ENCODE results near the gene KLHL40.

KLHL40 gene

DNA sequence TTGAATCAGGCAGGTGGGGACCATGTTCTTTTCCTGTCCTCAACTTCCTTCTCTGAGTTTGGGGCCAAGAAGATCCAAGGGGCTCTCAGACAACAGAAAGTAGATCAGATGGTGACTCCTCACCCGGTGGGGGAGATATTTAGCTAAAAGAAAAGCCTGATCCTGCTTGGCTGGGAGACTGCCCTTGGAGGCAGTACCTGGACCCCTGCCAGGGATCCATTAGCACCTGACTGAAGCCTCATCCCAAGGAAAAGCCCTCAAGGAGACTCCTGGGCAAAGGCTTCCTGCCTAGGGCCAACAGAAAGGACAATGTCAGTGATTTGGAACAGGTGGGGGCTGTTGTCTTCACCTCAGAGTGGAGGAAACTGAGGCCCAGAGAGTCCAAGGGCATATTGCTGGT, 50.7 kb downstream of the KLHL40 start:
- DNase-seq (ENCODE audit: low read depth) = no peak
- no peak overlapping the region for H3K4me3 ChIP-seq (ENCODE audit: low read depth, low read length)
- TF ChIP-seq CTCF (IDR thresholded peaks at IDR 0.05; ENCODE audit: control insufficient read depth, extremely low read depth, insufficient read depth) = no peak

DNA sequence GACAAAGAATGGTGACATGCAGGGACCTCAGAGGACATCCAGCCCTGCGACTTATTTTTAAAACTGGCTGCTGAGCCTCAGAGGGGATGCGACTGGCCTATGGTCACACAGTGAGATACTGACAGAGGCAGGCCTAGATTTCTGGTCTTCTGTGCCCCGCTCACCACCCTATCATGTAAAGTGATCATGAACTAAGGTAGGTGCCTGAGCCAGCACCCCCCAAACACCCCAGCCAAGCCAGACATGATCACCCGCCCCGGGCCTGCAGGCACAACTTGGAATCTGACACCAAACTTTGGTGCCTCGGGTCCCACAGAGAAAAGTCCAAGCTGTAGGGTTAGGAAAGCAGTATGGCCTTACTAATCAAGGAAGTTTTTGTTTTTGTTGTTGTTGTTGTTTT, 51.2 kb downstream of the KLHL40 start:
- no peak for DNase-seq (ENCODE audit: low read depth)
- H3K4me3 ChIP-seq (ENCODE audit: low read depth, low read length) = no peak overlapping the region
- TF ChIP-seq CTCF (IDR thresholded peaks at IDR 0.05; ENCODE audit: control insufficient read depth, extremely low read depth, insufficient read depth) = no peak

- no peak for DNase-seq (ENCODE audit: low read depth)
- H3K4me3 ChIP-seq (ENCODE audit: low read depth, low read length) = no peak overlapping the region
- no peak for TF ChIP-seq CTCF (IDR thresholded peaks at IDR 0.05; ENCODE audit: control insufficient read depth, extremely low read depth, insufficient read depth)
These were observed 54.2 kb downstream of the KLHL40 start for GRCh38 chr3:42739401-42740158.

- no peak for DNase-seq (ENCODE audit: low read depth)
- no peak overlapping the region for H3K4me3 ChIP-seq (ENCODE audit: low read depth, low read length)
These were observed 56.5 kb downstream of the KLHL40 start for GRCh38 chr3:42741796-42742195.

More at GRCh38 chr3:42741796-42742195, 56.5 kb downstream of the KLHL40 start:
- TF ChIP-seq CTCF (IDR thresholded peaks at IDR 0.05; ENCODE audit: control insufficient read depth, extremely low read depth, insufficient read depth) = no peak
